Endothelial cell of umbilical vein (primary cell): Measurements from ENCODE around the gene MARK4. TPM values are rescaled to one million over a fixed set of nuclear protein-coding genes. Genes with fewer than 3 reads are reported as not detected.

Experiments
- BruUV-seq: library from RNA; stranded (reverse); fragments of 400-500 nt; replicated peaks from 2 replicates; lab custom pipeline; 2021; lab: Mats Ljungman, UMichigan
- CTCF ChIA-PET: fragments of 300-600, 350-600 bp; sonication (Branson Sonifier 250); formaldehyde crosslinking; loops from one replicate; lab custom pipeline; 2021; ENCODE audit warnings: antibody characterized with exemption, inconsistent platforms; lab: Charles Lee
- POLR2A ChIA-PET: fragments of 300-600, 350-600 bp; sonication (Branson Sonifier 250); formaldehyde crosslinking; loops from one replicate; lab custom pipeline; 2021; ENCODE audit warnings: antibody characterized with exemption, inconsistent platforms; lab: Charles Lee
- DNase-seq: peaks from one replicate; pipeline ENCODE4 v3.0.0-alpha.2; 2011; ENCODE audit warnings: low read depth, low spot score
- FAIRE-seq: peaks from 2 replicates; lab custom pipeline; 2011; peaks lifted over from hg19 to GRCh38; lab: Jason Lieb, UNC
- H2AFZ ChIP-seq: 2 replicates; pipeline ENCODE4 v1.6.0; 2012; ENCODE audit warnings: low read depth, low read length, control low read depth, inconsistent platforms
- H3K27ac ChIP-seq: 2 replicates; pipeline ENCODE4 v1.5.1; 2011; ENCODE audit warnings: low read depth, mild to moderate bottlenecking, control low read depth, low read length, moderate library complexity; ENCODE audit not compliant: insufficient read depth
- H3K27me3 ChIP-seq, 2 experiments: 2 replicates each; pipeline versions ENCODE4 v1.6.0 to v1.6.1; 2011; ENCODE audit warnings: low read length in 2 of 2, mixed read lengths in 1 of 2; ENCODE audit not compliant: control insufficient read depth in 2 of 2, insufficient read depth in 2 of 2
- H3K36me3 ChIP-seq, 2 experiments: 2 replicates in 1 of 2; 3 replicates in 1 of 2; pipeline ENCODE4 v1.5.1; 2011; ENCODE audit warnings: low read length in 2 of 2, mild to moderate bottlenecking in 1 of 2, moderate library complexity in 1 of 2; ENCODE audit not compliant: control insufficient read depth in 2 of 2, insufficient read depth in 2 of 2; ENCODE audit errors: extremely low read depth in 1 of 2
- H3K4me1 ChIP-seq: 3 replicates; pipeline ENCODE4 v1.5.1; 2011; ENCODE audit warnings: mild to moderate bottlenecking, low read length; ENCODE audit not compliant: control insufficient read depth, insufficient read depth; ENCODE audit errors: extremely low read depth
- H3K4me2 ChIP-seq: 2 replicates; pipeline ENCODE4 v1.6.1; 2011; ENCODE audit warnings: low read length, control low read depth, mixed read lengths; ENCODE audit not compliant: insufficient read depth
- H3K4me3 ChIP-seq, 3 experiments: fragments of 200-600 bp in 1 of 3; sonication (generic), shearing (Covaris generic) in 1 of 3; replicated peaks in 1 of 3; 2 replicates each; pipeline ENCODE4 v1.5.1; 2011 to 2016; ENCODE audit warnings: control low read depth in 3 of 3, low read length in 3 of 3, mild to moderate bottlenecking in 2 of 3, inconsistent platforms in 1 of 3, low read depth in 1 of 3, moderate library complexity in 1 of 3; ENCODE audit not compliant: insufficient read depth in 1 of 3
- H3K79me2 ChIP-seq: 2 replicates; pipeline ENCODE4 v1.6.0; 2012; ENCODE audit warnings: low read length, inconsistent platforms; ENCODE audit not compliant: control insufficient read depth, insufficient read depth
- H3K9ac ChIP-seq: replicated peaks from 2 replicates; pipeline ENCODE3; 2011; ENCODE audit warnings: low read length, control low read depth; ENCODE audit not compliant: insufficient read depth; ENCODE audit errors: extremely low read depth
- H3K9me1 ChIP-seq: replicated peaks from 3 replicates; pipeline ENCODE4 v1.6.0; 2011; ENCODE audit warnings: mild to moderate bottlenecking, low read length; ENCODE audit not compliant: control insufficient read depth, insufficient read depth; ENCODE audit errors: extremely low read depth
- H3K9me3 ChIP-seq: replicated peaks from 2 replicates; pipeline ENCODE4 v1.5.1; 2012; ENCODE audit warnings: low read length, inconsistent platforms; ENCODE audit not compliant: control insufficient read depth, insufficient read depth
- H4K20me1 ChIP-seq: replicated peaks from 2 replicates; pipeline ENCODE3; 2011; ENCODE audit warnings: mild to moderate bottlenecking, low read length; ENCODE audit not compliant: control insufficient read depth, insufficient read depth; ENCODE audit errors: extremely low read depth
- CTCF ChIP-seq, 2 donors: IDR thresholded peaks; 1 replicate in 1 of 2; 2 replicates in 1 of 2; pipeline ENCODE4 v1.5.1; 2011; ENCODE audit warnings: low read length in 2 of 2, mild to moderate bottlenecking in 2 of 2, moderate library complexity in 2 of 2, control low read depth in 1 of 2, inconsistent platforms in 1 of 2, low read depth in 1 of 2; ENCODE audit not compliant: insufficient read depth in 1 of 2; ENCODE audit errors: extremely low read depth in 1 of 2
- EZH2 ChIP-seq: IDR thresholded peaks from 2 replicates; pipeline ENCODE4 v1.6.1; 2012; ENCODE audit warnings: borderline replicate concordance, low read depth, mild to moderate bottlenecking, moderate library complexity, low read length, inconsistent platforms; ENCODE audit not compliant: severe bottlenecking
- FOS ChIP-seq: IDR thresholded peaks from 2 replicates; pipeline ENCODE4 v1.6.1; 2011; ENCODE audit warnings: mild to moderate bottlenecking, low read length, moderate library complexity, borderline replicate concordance; ENCODE audit not compliant: insufficient read depth
- GATA2 ChIP-seq: IDR thresholded peaks from 2 replicates; pipeline ENCODE4 v1.7.0; 2011; ENCODE audit warnings: low read depth, mild to moderate bottlenecking, moderate library complexity, mixed read lengths, low read length; ENCODE audit not compliant: insufficient read length, insufficient read depth
- JUN ChIP-seq: IDR thresholded peaks from 2 replicates; pipeline ENCODE4 v1.6.1; 2011; ENCODE audit warnings: borderline replicate concordance, low read depth; ENCODE audit not compliant: insufficient read length, insufficient read depth
- MAX ChIP-seq: IDR thresholded peaks from 2 replicates; pipeline ENCODE4 v1.6.1; 2011; ENCODE audit not compliant: insufficient read depth, insufficient read length
- MYC ChIP-seq: IDR thresholded peaks from one replicate; pipeline ENCODE4 v1.6.1; 2011; ENCODE audit warnings: mild to moderate bottlenecking, low read depth, low read length
- POLR2A ChIP-seq: IDR thresholded peaks from 2 replicates; pipeline ENCODE4 v1.6.1; 2012; ENCODE audit warnings: low read depth, mild to moderate bottlenecking, control low read depth, low read length
- POLR2AphosphoS5 ChIP-seq: IDR thresholded peaks from 2 replicates; pipeline ENCODE4 v1.6.1; 2012; ENCODE audit warnings: low read depth, mild to moderate bottlenecking, control low read depth, low read length, moderate library complexity; ENCODE audit not compliant: insufficient read depth
- dilution Hi-C: fragments of 300-500 bp; cut with MboI; formaldehyde crosslinking; loops from one replicate; pipeline ENCODE4 v1.15.0; 2019; ENCODE audit warnings: low sequenced_read_pairs; ENCODE audit not compliant: extremely low pct_ligation_motif_present
- intact Hi-C: fragments of 100-400 bp; cut with micrococcal nuclease; formaldehyde crosslinking; loops from one replicate; pipeline ENCODE4 v1.10.0; 2022
- polyA plus RNA-seq, 4 experiments: library from polyadenylated mRNA; depleted of rRNA in 3 of 4; stranded (reverse) in 3 of 4; unstranded in 1 of 4; fragments of >200 nt; gene quantifications; 2 replicates each; pipeline versions ENCODE4 v1.2.1 to v1.2.3, GENCODE V29; 2011 to 2012; ENCODE audit warnings: missing spikeins in 1 of 4
- total RNA-seq: library from RNA; stranded (reverse); gene quantifications from 2 replicates; pipeline ENCODE4 v1.2.3, GENCODE V29; 2021

MARK4 gene
- total and polyA plus RNA-seq, 2 donors (not counting 3 experiments of a cell fraction or from before 2014, with no cell fraction given), result 13.9 to 51.6 TPM

GRCh38 chr19:45291834-45292233 lies 40.8 kb downstream of the MARK4 start:
- Histone ChIP-seq H3K9me3 (no peaks in the 10 kb centered on the region), H4K20me1 (no peaks in the 10 kb centered on the region), H3K79me2 (no peaks in the 10 kb centered on the region), H3K27me3 (no peaks in the 10 kb centered on the region), H3K36me3 (peaks cover 0 to 23% of the 10 kb centered on the region in 2 experiments), H3K27ac (no peak overlapping the region), H3K4me1 (no peaks in the 10 kb centered on the region), H3K4me2 (no peak overlapping the region), H3K4me3 (no peak overlapping the region), H3K9me1 (no peaks in the 10 kb centered on the region), H3K9ac (no peak overlapping the region), H2AFZ (no peak overlapping the region)
- no peak for TF ChIP-seq CTCF (IDR thresholded peaks at IDR 0.05; ENCODE audit: extremely low read depth in 1 of 2, insufficient read depth in 1 of 2, low read depth in 1 of 2, low read length in 2 of 2)
- TF ChIP-seq MAX, result no peak
- no peak for TF ChIP-seq POLR2A
- TF ChIP-seq POLR2AphosphoS5, result no peak
- no peak for TF ChIP-seq FOS
- TF ChIP-seq MYC, result no peak
- TF ChIP-seq GATA2, result no peak
- TF ChIP-seq EZH2, result no peak
- no peak for TF ChIP-seq JUN
- FAIRE-seq (no peak), DNase-seq (no peak)
- dilution Hi-C loops, result no loop called here
- ChIA-PET CTCF (interaction anchor here (0.9 kb wide), 1 partner anchor 17 kb away, joined by 3 read pairs; no protein-coding TSS in a partner anchor), POLR2A (no interaction called here)
- intact Hi-C loops, result no loop called here
- BruUV-seq, result no TSS peak
